Natural killer cell (primary cell): ENCODE data around the gene CRYBG1. TPM values are rescaled to one million over a fixed set of nuclear protein-coding genes. Genes with fewer than 3 reads are reported as not detected.

Source experiments
- ATAC-seq, 3 donors: fragments of 150-1000 bp in 2 of 3; fragments of 200-7000 bp in 1 of 3; cut with Tn5 transposase; 1 replicate in 1 of 3; 2 replicates in 2 of 3; pipeline ENCODE4 v1.10.0; 2021; ENCODE audit warnings: mild to moderate bottlenecking in 2 of 3, moderate library complexity in 2 of 3
- DNase-seq, 2 donors: peaks; one replicate each; pipeline versions ENCODE4 v3.0.0 to v3.0.0-alpha.2; 2013 to 2021; ENCODE audit warnings: mixed read lengths in 1 of 2
- H3K27ac ChIP-seq: one replicate; pipeline ENCODE4 v1.5.1; 2013; ENCODE audit warnings: mild to moderate bottlenecking, low read length
- H3K27me3 ChIP-seq: one replicate; pipeline ENCODE4 v1.6.1; 2013; ENCODE audit warnings: low read length; ENCODE audit not compliant: control insufficient read depth, insufficient read depth
- H3K36me3 ChIP-seq: one replicate; pipeline ENCODE4 v1.6.1; 2013; ENCODE audit warnings: low read length; ENCODE audit not compliant: control insufficient read depth, insufficient read depth
- H3K4me1 ChIP-seq: one replicate; pipeline ENCODE4 v1.6.1; 2013; ENCODE audit warnings: low read length; ENCODE audit not compliant: control insufficient read depth, insufficient read depth
- H3K4me3 ChIP-seq: one replicate; pipeline ENCODE4 v1.5.1; 2013; ENCODE audit warnings: low read length
- H3K9me3 ChIP-seq: one replicate; pipeline ENCODE4 v1.6.1; 2013; ENCODE audit warnings: low read length; ENCODE audit not compliant: control insufficient read depth, insufficient read depth
- H3K27ac Mint-ChIP-seq, 2 donors: one replicate each; pipeline ENCODE4 v1.8.0; 2022; ENCODE audit warnings: mild to moderate bottlenecking in 2 of 2, mixed read lengths in 2 of 2, moderate library complexity in 1 of 2
- H3K27me3 Mint-ChIP-seq, 2 donors: one replicate each; pipeline ENCODE4 v1.8.0; 2022; ENCODE audit warnings: low read depth in 2 of 2, mixed read lengths in 2 of 2
- H3K36me3 Mint-ChIP-seq: one replicate; pipeline ENCODE4 v1.8.0; 2022; ENCODE audit warnings: mixed read lengths
- H3K4me1 Mint-ChIP-seq, 2 donors: one replicate each; pipeline ENCODE4 v1.8.0; 2022; ENCODE audit warnings: mixed read lengths in 2 of 2
- H3K4me3 Mint-ChIP-seq: one replicate; pipeline ENCODE4 v1.8.0; 2022; ENCODE audit warnings: mild to moderate bottlenecking, moderate library complexity, mixed read lengths
- H3K9me3 Mint-ChIP-seq, 2 donors: one replicate each; pipeline ENCODE4 v1.8.0; 2022; ENCODE audit warnings: mixed read lengths in 2 of 2
- WGBS: methylation state at CpG from one replicate; pipeline ENCODE4 v1.1.7; 2013; ENCODE audit warnings: missing lambda C conversion rate; ENCODE audit not compliant: insufficient coverage; 5-methylcytosine and 5-hydroxymethylcytosine counted together
- intact Hi-C: fragments of 100-400 bp; cut with micrococcal nuclease; formaldehyde crosslinking; loops from one replicate; pipeline ENCODE4 v1.14.2; 2022
- total RNA-seq, 4 donors: library from RNA; stranded (reverse); fragments of 120-200 nt in 1 of 4; gene quantifications; one replicate each; pipeline versions ENCODE4 v1.2.3 to v1.2.4, GENCODE V29; 2013 to 2022
- TF ChIP-seq, protein P1 (sequence below): fragments of 200-600 bp; IDR thresholded peaks from one replicate; pipeline ENCODE4 v1.8.0; 2022; ENCODE audit warnings: antibody characterized with exemption

CRYBG1 gene
- total RNA-seq, 3 donors from 2014 or later (not counting 1 experiment from before 2014, with no cell fraction given), result 16.3 to 21.8 (median 17.5) TPM

DNA sequence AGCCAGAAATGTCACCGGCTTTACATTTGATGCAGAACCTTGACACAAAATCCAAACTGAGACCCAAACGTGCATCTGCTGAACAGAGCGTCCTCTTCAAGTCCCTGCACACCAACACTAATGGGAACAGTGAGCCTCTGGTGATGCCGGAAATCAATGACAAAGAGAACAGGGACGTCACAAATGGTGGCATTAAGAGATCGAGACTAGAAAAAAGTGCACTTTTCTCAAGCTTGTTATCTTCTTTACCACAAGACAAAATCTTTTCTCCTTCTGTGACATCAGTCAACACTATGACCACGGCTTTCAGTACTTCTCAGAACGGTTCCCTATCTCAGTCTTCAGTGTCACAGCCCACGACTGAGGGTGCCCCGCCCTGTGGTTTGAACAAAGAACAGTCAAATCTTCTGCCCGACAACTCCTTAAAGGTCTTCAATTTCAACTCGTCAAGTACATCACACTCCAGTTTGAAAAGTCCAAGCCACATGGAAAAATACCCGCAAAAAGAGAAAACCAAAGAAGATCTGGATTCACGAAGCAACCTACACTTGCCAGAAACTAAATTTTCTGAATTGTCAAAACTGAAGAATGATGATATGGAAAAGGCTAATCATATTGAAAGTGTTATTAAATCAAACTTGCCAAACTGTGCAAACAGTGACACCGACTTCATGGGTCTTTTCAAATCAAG is 160.3 kb downstream of the CRYBG1 start:
- peaks cover 5% of the 10 kb centered on the region for H3K36me3 ChIP-seq
- Mint-ChIP-seq H3K27ac (peak overlapping the region; percentile 91 to 95), H3K36me3 (no peaks in the 10 kb centered on the region), H3K4me1 (peaks cover 62 to 87% of the 10 kb centered on the region in 2 donors), H3K9me3 (no peaks in the 10 kb centered on the region), H3K27me3 (no peaks in the 10 kb centered on the region), H3K4me3 (peak overlapping the region; percentile 94)
- H3K4me3 ChIP-seq, result peak overlapping the region; percentile 56
- intact Hi-C loops, result loop anchor here (1.0 to 10.0 kb wide), 4 partner anchors 9 to 874 kb away; no protein-coding TSS in a partner anchor
- TF ChIP-seq, protein P1, sequence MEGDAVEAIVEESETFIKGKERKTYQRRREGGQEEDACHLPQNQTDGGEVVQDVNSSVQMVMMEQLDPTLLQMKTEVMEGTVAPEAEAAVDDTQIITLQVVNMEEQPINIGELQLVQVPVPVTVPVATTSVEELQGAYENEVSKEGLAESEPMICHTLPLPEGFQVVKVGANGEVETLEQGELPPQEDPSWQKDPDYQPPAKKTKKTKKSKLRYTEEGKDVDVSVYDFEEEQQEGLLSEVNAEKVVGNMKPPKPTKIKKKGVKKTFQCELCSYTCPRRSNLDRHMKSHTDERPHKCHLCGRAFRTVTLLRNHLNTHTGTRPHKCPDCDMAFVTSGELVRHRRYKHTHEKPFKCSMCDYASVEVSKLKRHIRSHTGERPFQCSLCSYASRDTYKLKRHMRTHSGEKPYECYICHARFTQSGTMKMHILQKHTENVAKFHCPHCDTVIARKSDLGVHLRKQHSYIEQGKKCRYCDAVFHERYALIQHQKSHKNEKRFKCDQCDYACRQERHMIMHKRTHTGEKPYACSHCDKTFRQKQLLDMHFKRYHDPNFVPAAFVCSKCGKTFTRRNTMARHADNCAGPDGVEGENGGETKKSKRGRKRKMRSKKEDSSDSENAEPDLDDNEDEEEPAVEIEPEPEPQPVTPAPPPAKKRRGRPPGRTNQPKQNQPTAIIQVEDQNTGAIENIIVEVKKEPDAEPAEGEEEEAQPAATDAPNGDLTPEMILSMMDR, result no peak
- peak; percentile 58 to 83 (median 74) for ATAC-seq
- H3K9me3 ChIP-seq, result no peaks in the 10 kb centered on the region
- DNase-seq, result peak; percentile 58 to 93
- H3K27me3 ChIP-seq, result no peaks in the 10 kb centered on the region
- H3K4me1 ChIP-seq, result peaks cover 55% of the 10 kb centered on the region
- 8% methylated on average over 15 of the region's 15 CpGs for WGBS
- H3K27ac ChIP-seq, result peak overlapping the region; percentile 93

DNA sequence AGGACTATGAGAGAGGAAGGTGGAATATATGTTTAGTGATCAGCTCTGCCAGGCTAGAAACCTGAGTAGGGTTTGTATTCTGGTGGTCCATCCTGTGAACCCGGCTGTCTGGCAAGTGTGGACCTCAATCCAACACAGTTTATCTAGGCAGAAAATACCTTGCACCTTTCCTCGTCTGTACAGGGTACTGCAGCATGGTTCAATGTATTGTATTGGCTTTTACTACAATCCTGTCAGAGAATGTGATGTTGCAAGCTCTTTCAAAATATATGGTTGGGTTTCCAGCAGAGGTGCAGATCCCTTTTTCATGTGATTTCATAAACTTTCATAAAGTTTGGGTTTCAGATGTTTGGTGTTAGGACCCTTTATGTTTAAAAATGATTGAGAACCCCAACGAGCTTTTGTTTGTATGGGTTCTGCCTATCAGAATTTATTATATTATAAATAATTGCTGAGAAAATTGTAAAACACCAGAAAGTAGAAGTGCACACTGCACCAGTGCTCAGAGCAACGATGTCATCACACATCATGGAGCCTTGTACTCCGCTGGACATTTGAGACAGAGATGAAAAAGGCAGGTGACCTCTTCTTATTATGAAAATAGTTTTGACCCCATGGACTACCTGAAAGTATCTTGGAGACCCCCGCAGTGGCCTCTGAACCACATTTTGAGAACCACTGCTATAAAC is 162.2 kb downstream of the CRYBG1 start:
- no peak for ATAC-seq
- Mint-ChIP-seq H3K27ac (peak overlapping the region; percentile 91 to 95), H3K4me1 (peaks cover 52 to 76% of the 10 kb centered on the region in 2 donors), H3K4me3 (peak overlapping the region; percentile 94), H3K36me3 (no peaks in the 10 kb centered on the region), H3K27me3 (no peaks in the 10 kb centered on the region), H3K9me3 (no peaks in the 10 kb centered on the region)
- Histone ChIP-seq H3K36me3 (peaks cover 23% of the 10 kb centered on the region), H3K4me3 (peak overlapping the region; percentile 56), H3K27ac (peak overlapping the region; percentile 93), H3K27me3 (no peaks in the 10 kb centered on the region), H3K9me3 (no peaks in the 10 kb centered on the region), H3K4me1 (peaks cover 43% of the 10 kb centered on the region)
- DNase-seq, result peak in 1 of 2 donors; percentile 54
- TF ChIP-seq, protein P1, result no peak
- intact Hi-C loops, result loop anchor here (10.0 kb wide), 1 partner anchor 528 kb away; no protein-coding TSS in a partner anchor
- WGBS, result 44% methylated on average over 4 of the region's 6 CpGs

DNA sequence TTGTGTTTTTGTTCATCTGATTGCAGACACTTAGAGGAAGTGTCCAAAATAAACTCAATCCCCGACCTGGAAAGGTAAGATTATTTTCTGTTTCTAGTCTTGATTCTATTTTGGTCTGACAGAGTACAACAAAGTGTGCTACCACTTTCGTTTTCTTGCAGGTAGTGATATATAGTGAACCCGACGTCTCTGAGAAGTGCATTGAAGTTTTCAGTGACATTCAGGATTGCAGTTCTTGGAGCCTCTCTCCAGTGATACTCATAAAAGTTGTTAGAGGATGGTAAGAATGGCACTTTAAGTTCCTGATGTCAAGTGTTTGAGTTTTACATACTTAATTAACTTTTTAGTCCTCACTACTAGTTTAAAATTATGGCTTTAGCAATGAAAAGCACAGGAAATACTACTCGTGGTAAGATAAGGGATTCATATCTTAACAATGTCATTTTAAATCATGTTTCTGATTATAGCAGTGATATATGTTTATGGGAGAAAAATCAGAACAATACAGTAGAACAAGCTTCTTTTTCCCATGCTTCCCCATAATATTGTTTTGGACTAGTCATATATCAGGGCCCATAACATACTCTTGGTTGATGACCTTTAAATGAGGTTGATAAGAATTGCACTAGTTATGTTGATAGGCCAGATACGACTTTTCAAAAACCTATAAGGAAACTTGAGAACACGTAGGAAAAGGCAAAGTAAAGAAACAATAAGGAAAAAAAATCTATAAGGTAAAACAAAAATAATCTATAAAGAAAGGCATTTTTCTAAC is 164.8 kb downstream of the CRYBG1 start:
- Histone ChIP-seq H3K27me3 (no peaks in the 10 kb centered on the region), H3K9me3 (no peaks in the 10 kb centered on the region), H3K36me3 (peaks cover 46% of the 10 kb centered on the region), H3K4me3 (peak overlapping the region; percentile 17), H3K4me1 (peaks cover 23% of the 10 kb centered on the region), H3K27ac (peak overlapping the region; percentile 93)
- Mint-ChIP-seq H3K4me1 (peaks cover 37 to 59% of the 10 kb centered on the region in 2 donors), H3K9me3 (no peaks in the 10 kb centered on the region), H3K27ac (peak overlapping the region; percentile 91 to 95), H3K27me3 (no peaks in the 10 kb centered on the region), H3K36me3 (no peaks in the 10 kb centered on the region), H3K4me3 (peak overlapping the region; percentile 89)
- TF ChIP-seq, protein P1, result no peak
- intact Hi-C loops, result loop anchor here (2.0 to 10.0 kb wide), 2 partner anchors 14 to 530 kb away; no protein-coding TSS in a partner anchor
- peak in 1 of 2 donors; percentile 71 for DNase-seq
- peak; percentile 27 to 33 (median 29) for ATAC-seq
- 0% methylated on average over 5 of the region's 7 CpGs for WGBS
